ENCODE data around the gene LEMD3.

The LEMD3 gene

GRCh38 chr12:65169320-65170208 lies at the start of gene LEMD3:
Gene LEMD3 (plus strand): TSS chr12:65169583. CDS start chr12:65169597, 14 bp downstream.
- peak; percentile 82 for DNase-seq

- no peak for DNase-seq
These were observed 48.1 kb upstream of the LEMD3 start, which contains the start of gene WIF1 for GRCh38 chr12:65121049-65121955. Gene WIF1 (minus strand): TSS chr12:65121305. CDS start chr12:65121191, 114 bp downstream.

GRCh38 chr12:65121956-65122469 lies 47.4 kb upstream of the LEMD3 start:
- no peak for DNase-seq

GRCh38 chr12:65122703-65123102 lies 46.7 kb upstream of the LEMD3 start:
- no peak for DNase-seq

GRCh38 chr12:65123435-65124063 lies 45.8 kb upstream of the LEMD3 start:
- no peak for DNase-seq

GRCh38 chr12:65125247-65125646 lies 44.1 kb upstream of the LEMD3 start:
- DNase-seq, result no peak

GRCh38 chr12:65125975-65126374 lies 43.4 kb upstream of the LEMD3 start:
- no peak for DNase-seq

- no peak for DNase-seq
These were observed 42.9 kb upstream of the LEMD3 start for GRCh38 chr12:65126482-65126881.

GRCh38 chr12:65133879-65134278 lies 35.5 kb upstream of the LEMD3 start:
- DNase-seq, result no peak

GRCh38 chr12:65139389-65139788 lies 30.0 kb upstream of the LEMD3 start:
- DNase-seq, result no peak

- DNase-seq, result no peak
These were observed 28.6 kb upstream of the LEMD3 start for GRCh38 chr12:65140738-65141137.

GRCh38 chr12:65147312-65147905 lies 22.0 kb upstream of the LEMD3 start:
- no peak for DNase-seq

- DNase-seq, result no peak
These were observed 17.4 kb upstream of the LEMD3 start for GRCh38 chr12:65152012-65152411.

- DNase-seq, result no peak
These were observed 16.8 kb upstream of the LEMD3 start for GRCh38 chr12:65152596-65152995.

GRCh38 chr12:65155784-65156183 lies 13.6 kb upstream of the LEMD3 start:
- no peak for DNase-seq

GRCh38 chr12:65156366-65156841 lies 13.0 kb upstream of the LEMD3 start:
- no peak for DNase-seq

- no peak for DNase-seq
These were observed 12.3 kb upstream of the LEMD3 start for GRCh38 chr12:65157091-65157490.

GRCh38 chr12:65162609-65163008 lies 6.8 kb upstream of the LEMD3 start:
- DNase-seq, result no peak

GRCh38 chr12:65164244-65164643 lies 5.1 kb upstream of the LEMD3 start:
- DNase-seq, result no peak

GRCh38 chr12:65164774-65165173 lies 4.6 kb upstream of the LEMD3 start:
- no peak for DNase-seq

- no peak for DNase-seq
These were observed 583 bp upstream of the LEMD3 start for GRCh38 chr12:65168681-65169319.

All from NCI-H1436 treated with DMSO at 0.1 percent for 48 hours (cell line).